K562 (cell line): ENCODE results near the gene MXRA7. TPM values are rescaled to one million over a fixed set of nuclear protein-coding genes. Genes with fewer than 3 reads are reported as not detected.
A peak's percentile ranks its signal among the peaks of the same experiment; 100 is the strongest.

Source experiments
- CREB1 ChIP-seq, 2 experiments: sonication (generic) in 1 of 2; formaldehyde crosslinking in 1 of 2; IDR thresholded peaks; 2 replicates each; pipeline versions ENCODE4 v1.6.1 to v1.8.0; 2012 to 2022; ENCODE audit warnings: inconsistent platforms in 1 of 2, mild to moderate bottlenecking in 1 of 2, missing genetic modification reagents in 1 of 2, moderate library complexity in 1 of 2
- ESRRA ChIP-seq: fragments of 450-650 bp; IDR thresholded peaks from 2 replicates; pipeline ENCODE4 v1.6.1; 2014; ENCODE audit warnings: low read depth, mild to moderate bottlenecking, moderate library complexity, borderline replicate concordance
- FUS ChIP-seq: fragments of 200-400 bp; formaldehyde crosslinking; optimal IDR thresholded peaks from 2 replicates; pipeline ENCODE3; 2017; ENCODE audit warnings: low read depth, low read length
- HDAC3 ChIP-seq: fragments of 450-650 bp; IDR thresholded peaks from 2 replicates; pipeline ENCODE4 v1.6.1; 2018; ENCODE audit warnings: borderline replicate concordance, mild to moderate bottlenecking, moderate library complexity; ENCODE audit not compliant: partially characterized antibody
- KLF10 ChIP-seq: fragments of 250-450 bp; sonication (Bioruptor Pico); IDR thresholded peaks from 2 replicates; pipeline ENCODE4 v1.6.1; 2021; ENCODE audit warnings: matching md5 sums
- L3MBTL2 ChIP-seq: fragments of 450-650 bp; IDR thresholded peaks from 2 replicates; pipeline ENCODE4 v1.6.1; 2016; ENCODE audit warnings: mild to moderate bottlenecking, moderate library complexity
- MED1 ChIP-seq: sonication (generic); formaldehyde crosslinking; IDR thresholded peaks from 2 replicates; pipeline ENCODE4 v1.8.1; 2023; ENCODE audit warnings: missing genetic modification reagents, borderline replicate concordance
- NFIC ChIP-seq: fragments of 450-650 bp; IDR thresholded peaks from 2 replicates; pipeline ENCODE4 v1.6.1; 2017; ENCODE audit warnings: mild to moderate bottlenecking, inconsistent platforms
- SMAD4 ChIP-seq: fragments of 250-450 bp; sonication (Bioruptor Pico); conservative IDR thresholded peaks from 2 replicates; pipeline ENCODE4 v1.8.0; 2021; ENCODE audit warnings: inconsistent platforms, mild to moderate bottlenecking, moderate library complexity
- SMARCA5 ChIP-seq: fragments of 450-650 bp; IDR thresholded peaks from 2 replicates; pipeline ENCODE4 v1.6.1; 2016
- TAF1 ChIP-seq: IDR thresholded peaks from 2 replicates; pipeline ENCODE4 v1.6.1; 2011; ENCODE audit warnings: mild to moderate bottlenecking, low read length, moderate library complexity; ENCODE audit not compliant: insufficient read depth, control insufficient read depth, severe bottlenecking; ENCODE audit errors: extremely low read depth
- TAF7 ChIP-seq: fragments of 450-650 bp; IDR thresholded peaks from 2 replicates; pipeline ENCODE4 v1.6.1; 2016; ENCODE audit warnings: missing genetic modification characterization, missing compliant biosample characterization
- ZNF124 ChIP-seq: sonication (generic); formaldehyde crosslinking; IDR thresholded peaks from 2 replicates; pipeline ENCODE4 v1.8.1; 2022; ENCODE audit warnings: missing genetic modification reagents
- ZNF134 ChIP-seq: fragments of 250-450 bp; sonication (Bioruptor Pico); conservative IDR thresholded peaks from 2 replicates; pipeline ENCODE4 v1.4.0; 2020
- polyA plus RNA-seq, 8 experiments: library from polyadenylated mRNA; depleted of rRNA in 4 of 8; stranded (reverse) in 5 of 8; unstranded in 3 of 8; fragments of >200 nt; fragmentation: Nextera tagmentation in 2 of 8; fragmentation: Illumina TruSeq in 1 of 8; extraction: Ambion mirVana in 2 of 8; extraction: Trizol in 1 of 8; gene quantifications; 2 replicates each; pipeline versions ENCODE4 v1.2.1 to v1.2.3, GENCODE V29; 2011 to 2014; ENCODE audit warnings: inconsistent platforms in 1 of 8, missing spikeins in 1 of 8
- total RNA-seq, 7 experiments: library from RNA; depleted of rRNA in 6 of 7; stranded (reverse); fragments of >200 nt in 6 of 7; fragmentation: Illumina TruSeq in 2 of 7; extraction: Trizol in 2 of 7; gene quantifications; 2 replicates each; pipeline versions ENCODE4 v1.2.1 to v1.2.3, GENCODE V29; 2011 to 2021; ENCODE audit warnings: low replicate concordance in 1 of 7
- TF ChIP-seq, protein P1 (sequence below): fragments of 200-800 bp; sonication (Bioruptor generic); IDR thresholded peaks from 2 replicates; pipeline ENCODE4 v1.6.1; 2016; ENCODE audit warnings: missing genetic modification characterization, missing compliant biosample characterization
- TF ChIP-seq, protein P2 (sequence below): fragments of 450-650 bp; conservative IDR thresholded peaks from 2 replicates; pipeline ENCODE4 v1.6.1; 2016; ENCODE audit warnings: missing genetic modification characterization, low read depth, mild to moderate bottlenecking, missing compliant biosample characterization, moderate library complexity
- TF ChIP-seq, protein P3 (sequence below), 2 experiments: IDR thresholded peaks in 1 of 2; conservative IDR thresholded peaks in 1 of 2; 2 replicates each; pipeline ENCODE4 v1.6.1; 2016; ENCODE audit warnings: low read depth in 2 of 2, mild to moderate bottlenecking in 1 of 2, missing compliant biosample characterization in 1 of 2, missing genetic modification characterization in 1 of 2, moderate library complexity in 1 of 2

The MXRA7 gene
- total and polyA plus RNA-seq, 9 of the 15 experiments (the other 6 are each of a cell fraction or from before 2014, with no cell fraction given), result 2.6 to 38.4 (median 14.3) TPM

DNA sequence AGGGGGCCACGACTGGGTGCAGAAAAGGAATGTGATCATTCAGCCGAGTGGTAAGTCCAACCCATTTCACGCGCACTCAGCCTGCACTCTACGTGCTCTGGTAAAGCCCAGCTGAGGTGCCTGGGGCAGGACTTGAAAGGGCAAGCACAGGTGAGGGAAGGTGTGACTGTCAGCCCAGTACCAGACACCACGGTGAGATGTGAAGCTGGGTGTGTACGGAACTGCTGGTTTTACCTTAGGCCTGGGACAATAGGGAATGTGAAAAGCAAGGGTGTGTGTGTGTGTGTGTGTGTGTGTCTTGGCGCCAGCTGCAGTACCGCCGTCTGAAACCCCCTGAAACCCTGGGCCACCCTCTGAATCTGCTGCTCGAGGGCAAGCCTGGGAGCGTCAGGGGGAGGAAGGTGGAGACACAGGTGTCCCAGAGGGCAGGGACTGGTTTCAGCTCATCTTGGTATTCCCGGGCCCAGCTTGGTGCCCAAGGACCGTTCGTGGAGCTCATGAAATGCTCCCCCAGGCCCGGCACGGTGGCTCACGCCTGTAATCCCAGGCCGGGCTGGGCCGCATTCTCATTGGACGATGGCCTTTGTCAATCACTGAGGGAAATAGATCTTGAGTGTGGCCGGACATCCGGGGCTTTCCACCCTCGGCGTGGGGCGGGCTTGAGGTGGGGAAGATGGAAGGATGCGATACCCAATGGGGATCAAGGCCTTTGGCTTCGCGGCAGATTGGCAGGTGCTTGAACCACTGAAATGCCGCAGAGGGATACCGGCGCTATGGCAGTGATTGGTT is 39.4 kb downstream of the MXRA7 start (continued):
- TF ChIP-seq, protein P1, sequence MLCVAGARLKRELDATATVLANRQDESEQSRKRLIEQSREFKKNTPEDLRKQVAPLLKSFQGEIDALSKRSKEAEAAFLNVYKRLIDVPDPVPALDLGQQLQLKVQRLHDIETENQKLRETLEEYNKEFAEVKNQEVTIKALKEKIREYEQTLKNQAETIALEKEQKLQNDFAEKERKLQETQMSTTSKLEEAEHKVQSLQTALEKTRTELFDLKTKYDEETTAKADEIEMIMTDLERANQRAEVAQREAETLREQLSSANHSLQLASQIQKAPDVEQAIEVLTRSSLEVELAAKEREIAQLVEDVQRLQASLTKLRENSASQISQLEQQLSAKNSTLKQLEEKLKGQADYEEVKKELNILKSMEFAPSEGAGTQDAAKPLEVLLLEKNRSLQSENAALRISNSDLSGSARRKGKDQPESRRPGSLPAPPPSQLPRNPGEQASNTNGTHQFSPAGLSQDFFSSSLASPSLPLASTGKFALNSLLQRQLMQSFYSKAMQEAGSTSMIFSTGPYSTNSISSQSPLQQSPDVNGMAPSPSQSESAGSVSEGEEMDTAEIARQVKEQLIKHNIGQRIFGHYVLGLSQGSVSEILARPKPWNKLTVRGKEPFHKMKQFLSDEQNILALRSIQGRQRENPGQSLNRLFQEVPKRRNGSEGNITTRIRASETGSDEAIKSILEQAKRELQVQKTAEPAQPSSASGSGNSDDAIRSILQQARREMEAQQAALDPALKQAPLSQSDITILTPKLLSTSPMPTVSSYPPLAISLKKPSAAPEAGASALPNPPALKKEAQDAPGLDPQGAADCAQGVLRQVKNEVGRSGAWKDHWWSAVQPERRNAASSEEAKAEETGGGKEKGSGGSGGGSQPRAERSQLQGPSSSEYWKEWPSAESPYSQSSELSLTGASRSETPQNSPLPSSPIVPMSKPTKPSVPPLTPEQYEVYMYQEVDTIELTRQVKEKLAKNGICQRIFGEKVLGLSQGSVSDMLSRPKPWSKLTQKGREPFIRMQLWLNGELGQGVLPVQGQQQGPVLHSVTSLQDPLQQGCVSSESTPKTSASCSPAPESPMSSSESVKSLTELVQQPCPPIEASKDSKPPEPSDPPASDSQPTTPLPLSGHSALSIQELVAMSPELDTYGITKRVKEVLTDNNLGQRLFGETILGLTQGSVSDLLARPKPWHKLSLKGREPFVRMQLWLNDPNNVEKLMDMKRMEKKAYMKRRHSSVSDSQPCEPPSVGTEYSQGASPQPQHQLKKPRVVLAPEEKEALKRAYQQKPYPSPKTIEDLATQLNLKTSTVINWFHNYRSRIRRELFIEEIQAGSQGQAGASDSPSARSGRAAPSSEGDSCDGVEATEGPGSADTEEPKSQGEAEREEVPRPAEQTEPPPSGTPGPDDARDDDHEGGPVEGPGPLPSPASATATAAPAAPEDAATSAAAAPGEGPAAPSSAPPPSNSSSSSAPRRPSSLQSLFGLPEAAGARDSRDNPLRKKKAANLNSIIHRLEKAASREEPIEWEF (CRISPR knock-in tag), result no peak
- TF ChIP-seq HDAC3, result no peak
- TF ChIP-seq KLF10 (CRISPR knock-in tag), result no peak
- TF ChIP-seq, protein P2, sequence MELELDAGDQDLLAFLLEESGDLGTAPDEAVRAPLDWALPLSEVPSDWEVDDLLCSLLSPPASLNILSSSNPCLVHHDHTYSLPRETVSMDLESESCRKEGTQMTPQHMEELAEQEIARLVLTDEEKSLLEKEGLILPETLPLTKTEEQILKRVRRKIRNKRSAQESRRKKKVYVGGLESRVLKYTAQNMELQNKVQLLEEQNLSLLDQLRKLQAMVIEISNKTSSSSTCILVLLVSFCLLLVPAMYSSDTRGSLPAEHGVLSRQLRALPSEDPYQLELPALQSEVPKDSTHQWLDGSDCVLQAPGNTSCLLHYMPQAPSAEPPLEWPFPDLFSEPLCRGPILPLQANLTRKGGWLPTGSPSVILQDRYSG (tag), result no peak
- TF ChIP-seq TAF1, result peak; percentile 16
- TF ChIP-seq CREB1 (IDR thresholded peaks at IDR 0.05), result 0 out of 2 replicates have a peak, but pooled peaks have one; percentile 46
- peak; percentile 65; the same call in 1 of the 2 replicates for TF ChIP-seq CREB1 (CRISPR knock-in tag; IDR thresholded peaks at IDR 0.05)
- no peak for TF ChIP-seq ZNF124 (CRISPR knock-in tag)
- no peak; the same call in 1 of the 2 replicates for TF ChIP-seq SMARCA5
- 0 out of 2 replicates have a peak, but pooled peaks have one; percentile 7 for TF ChIP-seq NFIC
- no peak for TF ChIP-seq ZNF134
- TF ChIP-seq ESRRA, result no peak
- TF ChIP-seq TAF7 (tag), result no peak; the same call in 1 of the 2 replicates
- TF ChIP-seq, protein P3, sequence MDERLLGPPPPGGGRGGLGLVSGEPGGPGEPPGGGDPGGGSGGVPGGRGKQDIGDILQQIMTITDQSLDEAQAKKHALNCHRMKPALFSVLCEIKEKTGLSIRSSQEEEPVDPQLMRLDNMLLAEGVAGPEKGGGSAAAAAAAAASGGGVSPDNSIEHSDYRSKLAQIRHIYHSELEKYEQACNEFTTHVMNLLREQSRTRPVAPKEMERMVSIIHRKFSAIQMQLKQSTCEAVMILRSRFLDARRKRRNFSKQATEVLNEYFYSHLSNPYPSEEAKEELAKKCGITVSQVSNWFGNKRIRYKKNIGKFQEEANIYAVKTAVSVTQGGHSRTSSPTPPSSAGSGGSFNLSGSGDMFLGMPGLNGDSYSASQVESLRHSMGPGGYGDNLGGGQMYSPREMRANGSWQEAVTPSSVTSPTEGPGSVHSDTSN (CRISPR knock-in tag; IDR thresholded peaks at IDR 0.05; ENCODE audit: low read depth), result peak; percentile 91
- TF ChIP-seq, protein P3 (tag; conservative IDR thresholded peaks at IDR 0.05; ENCODE audit: low read depth), result peak; percentile 100
- TF ChIP-seq MED1, result no peak
- TF ChIP-seq L3MBTL2, result peak; percentile 63; the same call in 1 of the 2 replicates
- TF ChIP-seq SMAD4 (CRISPR knock-in tag), result peak; percentile 68
- TF ChIP-seq FUS, result no peak
